NCI-H1417 treated with DMSO at 0.1 percent for 48 hours (cell line): ENCODE measurements around the gene MASTL.

Experiments used
- DNase-seq: peaks from one replicate; lab custom pipeline; 2025; lab: John Stamatoyannopoulos, UW

Gene MASTL

DNA sequence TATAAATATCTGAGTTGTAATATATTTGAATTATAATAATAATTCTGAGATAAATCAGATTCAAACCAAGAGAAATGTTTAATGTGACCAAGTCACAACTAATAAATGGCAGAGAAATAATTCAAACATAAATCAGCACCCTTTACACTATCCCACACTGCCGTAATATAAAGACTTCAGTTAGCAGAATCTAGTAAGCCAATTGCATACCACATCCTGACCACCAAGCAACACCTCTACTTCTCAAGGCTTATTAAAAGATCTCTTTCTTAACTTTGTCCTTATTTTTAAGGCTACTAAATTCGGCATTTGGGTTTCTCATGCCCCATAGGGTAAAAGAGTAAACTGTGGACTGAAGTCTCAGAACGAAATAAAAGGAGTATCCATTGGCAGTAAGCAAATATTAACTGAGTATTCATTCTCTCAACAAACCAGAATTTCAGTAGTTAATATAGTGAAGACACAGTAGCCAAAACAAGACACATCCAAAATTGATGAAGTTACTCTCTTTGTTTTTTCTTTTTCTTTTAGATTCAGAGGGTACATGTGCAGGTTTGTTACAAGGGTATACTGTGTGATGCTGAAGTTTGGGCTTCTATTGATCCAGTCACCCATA, 70.6 kb downstream of the MASTL start:
- no peak for DNase-seq

DNA sequence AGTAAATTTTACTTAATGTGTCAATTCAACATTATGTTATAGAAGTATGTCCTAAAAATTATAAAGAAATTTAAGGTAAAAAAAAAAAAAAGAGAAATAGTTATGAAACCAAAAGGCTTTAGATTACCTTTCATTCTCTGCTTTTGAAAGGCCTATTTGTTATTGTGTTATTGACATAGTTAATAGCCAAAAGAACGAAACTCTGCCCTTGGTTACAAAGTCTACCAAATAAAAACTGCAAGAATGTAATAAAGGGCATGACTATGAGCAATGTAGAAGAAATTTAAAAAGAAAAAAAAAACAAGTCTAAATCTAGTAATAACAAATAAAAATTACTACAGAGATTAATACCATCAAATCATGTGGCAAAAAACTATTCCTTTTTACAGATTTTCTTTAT, 74.9 kb downstream of the MASTL start:
- DNase-seq: no peak

DNA sequence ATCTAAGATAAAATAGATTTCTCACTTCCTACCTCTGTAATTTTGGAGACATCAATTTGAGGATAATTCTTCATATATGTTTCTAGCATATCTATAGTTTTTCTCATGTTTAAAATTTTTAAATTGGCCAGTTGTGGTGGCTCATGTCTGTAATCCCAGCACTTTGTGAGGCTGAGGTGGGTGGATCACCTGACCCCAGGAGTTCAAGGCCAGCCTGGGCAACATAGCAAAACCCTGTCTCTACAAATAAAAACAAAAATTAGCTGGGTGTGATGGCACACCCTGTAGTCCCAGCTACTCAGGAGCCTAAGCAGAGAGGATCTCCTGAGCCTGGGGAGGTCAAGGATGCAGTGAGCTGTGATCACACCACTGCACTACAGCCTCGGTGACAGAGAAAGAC, 80.6 kb downstream of the MASTL start:
- DNase-seq: no peak
